Transverse colon (tissue), 4 donors: ENCODE data around the gene MON2. TPM values are rescaled to one million over a fixed set of nuclear protein-coding genes. Genes with fewer than 3 reads are reported as not detected.

ENCODE experiments used
- DNase-seq: peaks from one replicate; pipeline ENCODE4 v3.0.0-alpha.2; 2019
- H3K27ac ChIP-seq, 4 donors: fragments of 200-600 bp; sonication (generic); 2 replicates each; pipeline ENCODE4 v1.5.1; 2016 to 2018; ENCODE audit warnings: inconsistent platforms in 4 of 4
- H3K27me3 ChIP-seq: fragments of 200-600 bp; sonication (generic); 2 replicates; pipeline ENCODE4 v1.5.1; 2017; ENCODE audit warnings: inconsistent platforms
- H3K36me3 ChIP-seq, 4 donors: fragments of 200-600 bp; sonication (generic); 2 replicates each; pipeline ENCODE4 v1.5.1; 2017 to 2019; ENCODE audit warnings: inconsistent platforms in 4 of 4
- H3K4me1 ChIP-seq, 4 donors: fragments of 200-600 bp; sonication (generic); 2 replicates each; pipeline ENCODE4 v1.5.1; 2017 to 2020; ENCODE audit warnings: inconsistent platforms in 4 of 4
- H3K4me3 ChIP-seq, 4 donors: fragments of 200-600 bp; sonication (generic); 1 replicate in 1 of 4; 2 replicates in 3 of 4; pipeline versions ENCODE4 v1.5.1 to v1.6.1; 2017 to 2019; ENCODE audit warnings: inconsistent platforms in 4 of 4
- H3K9me3 ChIP-seq, 2 donors: fragments of 200-600 bp; sonication (generic); 2 replicates each; pipeline ENCODE4 v1.5.1; 2017 to 2019; ENCODE audit warnings: inconsistent platforms in 2 of 2
- CTCF ChIP-seq, 5 experiments: fragments of 200-600 bp in 3 of 5; fragments of 450-650 bp in 2 of 5; sonication (generic) in 3 of 5; IDR thresholded peaks; 1 replicate in 2 of 5; 2 replicates in 3 of 5; pipeline ENCODE4 v1.5.1; 2016 to 2017; ENCODE audit warnings: antibody characterized with exemption in 5 of 5, inconsistent platforms in 3 of 5, mild to moderate bottlenecking in 2 of 5, moderate library complexity in 1 of 5
- EP300 ChIP-seq: sonication (generic); formaldehyde crosslinking; IDR thresholded peaks from one replicate; pipeline ENCODE4 v1.6.1; 2017; ENCODE audit warnings: antibody characterized with exemption, low read depth
- POLR2A ChIP-seq: fragments of 450-650 bp; IDR thresholded peaks from one replicate; pipeline ENCODE4 v1.6.1; 2016; ENCODE audit warnings: antibody characterized with exemption, mild to moderate bottlenecking, moderate library complexity
- POLR2AphosphoS5 ChIP-seq, 3 donors: sonication (generic); formaldehyde crosslinking; IDR thresholded peaks; one replicate each; pipeline ENCODE4 v1.6.1; 2016; ENCODE audit warnings: antibody characterized with exemption in 3 of 3
- WGBS, 2 donors: methylation state at CpG; one replicate each; pipeline ENCODE4 v1.1.5; 2018; ENCODE audit warnings: low coverage in 1 of 2; 5-methylcytosine and 5-hydroxymethylcytosine counted together
- in situ Hi-C, 4 donors: fragments of 200-750 bp; cut with MboI; loops; one replicate each; pipeline versions ENCODE4 v1.15.0 to v1.15.1; 2017; ENCODE audit warnings: low sequenced_read_pairs in 3 of 4, low pct_ligation_motif_present in 1 of 4, low pct_unique_long_range_greater_than_20kb in 1 of 4
- intact Hi-C: fragments of 100-400 bp; cut with DNase I; formaldehyde crosslinking; loops from one replicate; pipeline ENCODE4 v1.15.1; 2023; ENCODE audit warnings: low total_unique reads
- total RNA-seq, 4 donors: library from RNA; depleted of rRNA; stranded (reverse); fragments of >200 nt; gene quantifications; one replicate each; pipeline ENCODE4 v1.1.0, GENCODE V29; 2016

MON2 gene
- total RNA-seq, 4 donors from 2014 or later: 94.6 to 157 (median 129) TPM

- 100% methylated on average over 1 of the region's 1 CpG for WGBS, 2 donors
- Histone ChIP-seq H3K27ac (no peak overlapping the region), H3K4me3 (no peak overlapping the region), H3K9me3 (no peaks in the 10 kb centered on the region), H3K4me1 (no peaks in the 10 kb centered on the region), H3K36me3 (no peaks in the 10 kb centered on the region), H3K27me3 (no peaks in the 10 kb centered on the region)
- intact Hi-C loops (no loop called here), in situ Hi-C loops (no loop called here)
- no peak for DNase-seq
- TF ChIP-seq EP300: no peak
- no peak for TF ChIP-seq CTCF (IDR thresholded peaks at IDR 0.05)
- TF ChIP-seq POLR2AphosphoS5 (IDR thresholded peaks at IDR 0.05): no peak
- TF ChIP-seq POLR2A: no peak
Measured at GRCh38 chr12:62613081-62613480, 146.5 kb downstream of the MON2 start.

- H3K4me1 ChIP-seq: no peaks in the 10 kb centered on the region
- in situ Hi-C loops: no loop called here
- no peaks in the 10 kb centered on the region for H3K27me3 ChIP-seq
- no peak overlapping the region for H3K4me3 ChIP-seq
- no peak overlapping the region for H3K27ac ChIP-seq
- no peaks in the 10 kb centered on the region for H3K9me3 ChIP-seq
- TF ChIP-seq EP300: no peak
- TF ChIP-seq CTCF (IDR thresholded peaks at IDR 0.05): no peak
- no peak for TF ChIP-seq POLR2AphosphoS5 (IDR thresholded peaks at IDR 0.05)
- no peaks in the 10 kb centered on the region for H3K36me3 ChIP-seq
- intact Hi-C loops: no loop called here
- no peak for DNase-seq
Measured at GRCh38 chr12:62618319-62618718, 151.7 kb downstream of the MON2 start.

DNA sequence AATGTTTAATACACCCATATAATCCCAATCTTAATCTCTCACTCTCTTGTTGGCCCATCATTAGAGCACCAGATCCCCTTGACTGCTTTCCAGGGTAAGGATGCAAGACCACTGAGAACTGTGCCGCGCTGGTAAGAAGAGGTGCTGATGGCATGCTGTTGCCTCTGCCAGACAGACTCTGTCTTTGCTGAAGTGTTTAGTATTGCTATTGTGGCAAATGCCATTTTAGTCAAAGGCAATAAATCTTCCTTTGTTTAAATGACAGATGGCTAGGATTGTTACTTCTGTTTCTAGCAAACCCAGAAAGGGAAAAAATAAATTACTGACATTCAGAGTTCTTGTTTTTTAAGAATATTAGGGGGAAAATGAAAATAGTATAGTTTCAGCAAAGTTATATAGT lies 152.3 kb downstream of the MON2 start:
- Histone ChIP-seq H3K9me3 (no peaks in the 10 kb centered on the region), H3K36me3 (no peaks in the 10 kb centered on the region), H3K4me3 (no peak overlapping the region), H3K27ac (no peak overlapping the region), H3K27me3 (no peaks in the 10 kb centered on the region), H3K4me1 (no peaks in the 10 kb centered on the region)
- WGBS, 2 donors: 96% methylated on average over 2 of the region's 2 CpGs; no CpG with 5 or more reads in 1 of the 2 donors
- no peak for TF ChIP-seq EP300
- TF ChIP-seq POLR2A: no peak
- no peak for TF ChIP-seq POLR2AphosphoS5 (IDR thresholded peaks at IDR 0.05)
- in situ Hi-C loops (no loop called here), intact Hi-C loops (no loop called here)
- no peak for DNase-seq

DNA sequence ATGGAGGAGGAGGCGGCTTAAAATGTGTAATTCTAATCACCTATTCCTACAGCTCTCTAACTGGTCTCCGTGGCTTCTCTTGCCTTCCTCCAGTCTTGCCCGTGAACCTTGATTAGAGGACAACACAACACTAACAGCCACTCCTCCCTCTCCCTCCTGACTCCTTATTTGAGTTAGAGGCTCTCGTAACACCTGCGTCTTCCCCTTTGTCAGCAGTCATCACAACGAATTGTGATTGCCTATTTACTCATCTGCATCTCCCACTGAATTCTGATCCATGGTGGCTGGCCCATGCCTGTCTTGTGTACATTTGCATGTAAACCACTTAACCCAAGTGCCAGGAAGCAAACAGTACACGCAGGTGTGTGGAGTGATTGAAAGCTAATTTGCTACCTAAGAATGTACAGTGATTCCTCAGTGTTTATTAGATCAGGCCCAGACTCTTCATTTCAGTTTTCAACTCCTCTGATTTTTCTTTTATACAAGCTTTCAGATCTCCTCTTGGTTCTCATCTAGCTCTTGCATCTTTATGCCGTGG lies 154.5 kb downstream of the MON2 start:
- DNase-seq: no peak
- Histone ChIP-seq H3K27me3 (no peaks in the 10 kb centered on the region), H3K4me3 (no peak overlapping the region), H3K9me3 (no peaks in the 10 kb centered on the region), H3K4me1 (no peaks in the 10 kb centered on the region), H3K27ac (no peak overlapping the region), H3K36me3 (no peaks in the 10 kb centered on the region)
- TF ChIP-seq EP300 (no peak), CTCF (IDR thresholded peaks at IDR 0.05) (no peak)
- in situ Hi-C loops (no loop called here), intact Hi-C loops (no loop called here)
- WGBS, 2 donors: 69 to 79% methylated on average over 7 to 8 of the region's 8 CpGs

DNA sequence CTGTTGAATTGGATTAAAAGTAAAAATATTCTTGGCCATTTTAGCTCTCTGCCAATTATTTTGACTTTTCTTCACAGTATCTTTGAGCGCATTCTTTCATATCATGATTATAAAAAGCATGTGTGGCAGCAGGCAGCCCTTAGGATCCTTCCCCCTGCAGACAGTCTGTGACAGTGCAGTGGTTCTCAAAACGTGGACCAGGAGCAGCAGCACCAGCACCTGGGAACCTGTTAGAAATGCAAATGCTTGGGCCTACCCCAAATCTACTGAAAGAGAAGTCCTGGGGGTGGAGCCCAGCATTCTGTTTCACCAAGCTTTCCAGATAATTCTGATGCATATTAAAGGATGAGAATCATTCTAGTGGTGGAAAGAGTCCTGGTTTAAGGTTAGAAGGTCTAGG lies 155.6 kb downstream of the MON2 start:
- Histone ChIP-seq H3K4me3 (no peak overlapping the region), H3K27me3 (no peaks in the 10 kb centered on the region), H3K27ac (no peak overlapping the region), H3K4me1 (no peaks in the 10 kb centered on the region), H3K9me3 (no peaks in the 10 kb centered on the region), H3K36me3 (no peaks in the 10 kb centered on the region)
- in situ Hi-C loops (no loop called here), intact Hi-C loops (no loop called here)
- DNase-seq: no peak
- TF ChIP-seq CTCF (IDR thresholded peaks at IDR 0.05): no peak
- TF ChIP-seq EP300: no peak
- TF ChIP-seq POLR2AphosphoS5 (IDR thresholded peaks at IDR 0.05): no peak
- no peak for TF ChIP-seq POLR2A
- 73 to 100% methylated on average over 1 to 2 of the region's 2 CpGs for WGBS, 2 donors
